ENCODE measurements around the gene BRINP2.
"Not testable (repeated sequence)": the region's sequence is repeated elsewhere in the genome, so short reads cannot be mapped to it uniquely, and the experiment has no call there.

Gene BRINP2

DNA sequence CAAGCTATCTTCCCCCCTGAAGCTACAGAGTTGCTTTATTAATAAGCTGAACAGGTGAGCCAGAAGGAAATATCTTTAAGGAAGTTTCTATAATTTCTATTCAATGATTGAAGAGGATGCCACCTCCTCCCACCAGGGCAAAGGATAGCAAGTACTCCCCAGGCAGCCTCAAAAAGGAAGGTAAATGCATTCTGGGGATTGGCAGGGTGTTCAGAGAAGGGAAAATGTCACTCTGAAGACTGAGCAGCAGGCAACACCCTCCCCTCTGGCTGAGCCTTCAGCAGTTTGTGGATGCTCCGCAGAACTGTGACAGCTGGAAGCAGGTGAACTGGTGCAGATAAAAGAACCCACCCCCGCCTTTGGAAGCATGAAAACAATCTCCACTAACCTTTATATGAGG is 140.8 kb downstream of the BRINP2 start:
- Histone ChIP-seq H3K4me3 (replicated peaks; ENCODE audit: insufficient read depth, low read length) (no peak overlapping the region), H3K27me3 (ENCODE audit: insufficient read depth, poor library complexity, severe bottlenecking) (no peaks in the 10 kb centered on the region), H3K27ac (replicated peaks) (no peak overlapping the region)
- TF ChIP-seq, protein P1, sequence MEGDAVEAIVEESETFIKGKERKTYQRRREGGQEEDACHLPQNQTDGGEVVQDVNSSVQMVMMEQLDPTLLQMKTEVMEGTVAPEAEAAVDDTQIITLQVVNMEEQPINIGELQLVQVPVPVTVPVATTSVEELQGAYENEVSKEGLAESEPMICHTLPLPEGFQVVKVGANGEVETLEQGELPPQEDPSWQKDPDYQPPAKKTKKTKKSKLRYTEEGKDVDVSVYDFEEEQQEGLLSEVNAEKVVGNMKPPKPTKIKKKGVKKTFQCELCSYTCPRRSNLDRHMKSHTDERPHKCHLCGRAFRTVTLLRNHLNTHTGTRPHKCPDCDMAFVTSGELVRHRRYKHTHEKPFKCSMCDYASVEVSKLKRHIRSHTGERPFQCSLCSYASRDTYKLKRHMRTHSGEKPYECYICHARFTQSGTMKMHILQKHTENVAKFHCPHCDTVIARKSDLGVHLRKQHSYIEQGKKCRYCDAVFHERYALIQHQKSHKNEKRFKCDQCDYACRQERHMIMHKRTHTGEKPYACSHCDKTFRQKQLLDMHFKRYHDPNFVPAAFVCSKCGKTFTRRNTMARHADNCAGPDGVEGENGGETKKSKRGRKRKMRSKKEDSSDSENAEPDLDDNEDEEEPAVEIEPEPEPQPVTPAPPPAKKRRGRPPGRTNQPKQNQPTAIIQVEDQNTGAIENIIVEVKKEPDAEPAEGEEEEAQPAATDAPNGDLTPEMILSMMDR (IDR thresholded peaks at IDR 0.05; ENCODE audit: insufficient read depth, low read length), result no peak
- TF ChIP-seq REST (IDR thresholded peaks at IDR 0.05; ENCODE audit: insufficient replicate concordance, low read depth), result no peak
- no peak for TF ChIP-seq GABPA (IDR thresholded peaks at IDR 0.05; ENCODE audit: low read depth)
- TF ChIP-seq POLR2AphosphoS5 (IDR thresholded peaks at IDR 0.05; ENCODE audit: low read depth), result no peak
- TF ChIP-seq SPI1 (IDR thresholded peaks at IDR 0.05; ENCODE audit: borderline replicate concordance, low read depth), result no peak
- DNase-seq (ENCODE audit: low read depth in 1 of 2, low spot score in 1 of 2), result no peak

GRCh38 chr1:177315261-177315660 is 144.5 kb downstream of the BRINP2 start:
- TF ChIP-seq GABPA (IDR thresholded peaks at IDR 0.05; ENCODE audit: low read depth) (no peak), REST (IDR thresholded peaks at IDR 0.05; ENCODE audit: insufficient replicate concordance, low read depth) (no peak), SPI1 (IDR thresholded peaks at IDR 0.05; ENCODE audit: borderline replicate concordance, low read depth) (no peak), POLR2AphosphoS5 (IDR thresholded peaks at IDR 0.05; ENCODE audit: low read depth) (no peak)
- TF ChIP-seq, protein P1 (IDR thresholded peaks at IDR 0.05; ENCODE audit: insufficient read depth, low read length), result no peak

DNA sequence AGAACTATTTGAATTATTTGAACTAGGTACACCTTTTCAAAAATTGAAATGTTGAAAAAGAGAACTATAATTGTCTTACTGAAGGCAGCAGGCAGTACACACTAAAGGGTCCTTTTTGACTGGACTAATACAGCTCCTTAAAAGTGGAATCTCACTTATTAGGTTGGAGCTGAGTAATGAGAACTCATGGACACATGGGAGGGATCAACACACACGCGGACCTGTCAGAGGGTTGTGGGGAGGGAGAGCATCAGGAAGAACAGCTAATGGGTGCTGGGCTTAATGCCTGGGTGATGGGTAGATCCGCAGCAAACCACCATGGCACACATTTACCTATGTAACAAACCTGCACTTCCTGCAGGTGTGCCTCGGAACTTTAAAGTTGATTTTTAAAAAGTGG is 145.0 kb downstream of the BRINP2 start:
- TF ChIP-seq, protein P1 (IDR thresholded peaks at IDR 0.05; ENCODE audit: insufficient read depth, low read length), result no peak
- no peak for TF ChIP-seq GABPA (IDR thresholded peaks at IDR 0.05; ENCODE audit: low read depth)
- no peak for TF ChIP-seq SPI1 (IDR thresholded peaks at IDR 0.05; ENCODE audit: borderline replicate concordance, low read depth)
- TF ChIP-seq POLR2AphosphoS5 (IDR thresholded peaks at IDR 0.05; ENCODE audit: low read depth), result no peak
- no peak for TF ChIP-seq REST (IDR thresholded peaks at IDR 0.05; ENCODE audit: insufficient replicate concordance, low read depth)
- Histone ChIP-seq H3K27me3 (ENCODE audit: insufficient read depth, poor library complexity, severe bottlenecking) (no peaks in the 10 kb centered on the region), H3K4me3 (replicated peaks; ENCODE audit: insufficient read depth, low read length) (no peak overlapping the region), H3K27ac (replicated peaks) (no peak overlapping the region)
- DNase-seq (ENCODE audit: low read depth in 1 of 2, low spot score in 1 of 2), result no peak

More at GRCh38 chr1:177315261-177315660, 144.5 kb downstream of the BRINP2 start:
- no peak for DNase-seq (ENCODE audit: low read depth in 1 of 2, low spot score in 1 of 2)
- H3K27me3 ChIP-seq (ENCODE audit: insufficient read depth, poor library complexity, severe bottlenecking), result no peaks in the 10 kb centered on the region
- H3K27ac ChIP-seq (replicated peaks), result no peak overlapping the region
- H3K4me3 ChIP-seq (replicated peaks; ENCODE audit: insufficient read depth, low read length), result no peak overlapping the region

GRCh38 chr1:177321434-177321833 is 150.7 kb downstream of the BRINP2 start:
- not testable (repeated sequence) for DNase-seq (ENCODE audit: low read depth in 1 of 2, low spot score in 1 of 2); H3K27me3 ChIP-seq (ENCODE audit: insufficient read depth, poor library complexity, severe bottlenecking); H3K27ac ChIP-seq (replicated peaks); H3K4me3 ChIP-seq (replicated peaks; ENCODE audit: insufficient read depth, low read length)

All from HL-60 (cell line).